ENCODE results near the gene LSM4.
A peak's percentile ranks its signal among the peaks of the same experiment; 100 is the strongest.
"Not testable (repeated sequence)": the region's sequence is repeated elsewhere in the genome, so short reads cannot be mapped to it uniquely, and the experiment has no call there.

LSM4 gene

GRCh38 chr19:18322759-18323460, at the start of gene LSM4:
Gene LSM4 (minus strand): TSS chr19:18323076. CDS start chr19:18323020, 56 bp downstream.
- H3K4me1 Mint-ChIP-seq, result peaks cover 54% of the 10 kb centered on the region
- no peaks in the 10 kb centered on the region for H3K9me3 Mint-ChIP-seq
- CTCF ChIA-PET, result interaction anchor here (0.8 to 11.4 kb wide), 8 partner anchors 16 to 282 kb away, joined by 3 to 236 read pairs (median 4); partner anchors contain the start of genes IQCN and JUND

GRCh38 chr19:18368504-18369222, 45.8 kb upstream of the LSM4 start:
- H3K27ac Mint-ChIP-seq, result no peak overlapping the region
- DNase-seq, result no peak
- peaks cover 2% of the 10 kb centered on the region for H3K9me3 Mint-ChIP-seq
- CTCF ChIA-PET, result no interaction called here
- no peak overlapping the region for H3K4me3 Mint-ChIP-seq
- peaks cover 9% of the 10 kb centered on the region for H3K4me1 Mint-ChIP-seq
- peaks cover 16% of the 10 kb centered on the region for H3K36me3 Mint-ChIP-seq
- peaks cover 4% of the 10 kb centered on the region for H3K27me3 Mint-ChIP-seq

More at GRCh38 chr19:18322759-18323460, at the start of gene LSM4:
- Mint-ChIP-seq H3K27ac (peak within 1 kb of the TSS; percentile 96), H3K36me3 (peaks cover 28% of the 10 kb centered on the region), H3K27me3 (no peaks in the 10 kb centered on the region), H3K4me3 (peak within 1 kb of the TSS; percentile 89)
- DNase-seq, result peak; percentile 100

DNA sequence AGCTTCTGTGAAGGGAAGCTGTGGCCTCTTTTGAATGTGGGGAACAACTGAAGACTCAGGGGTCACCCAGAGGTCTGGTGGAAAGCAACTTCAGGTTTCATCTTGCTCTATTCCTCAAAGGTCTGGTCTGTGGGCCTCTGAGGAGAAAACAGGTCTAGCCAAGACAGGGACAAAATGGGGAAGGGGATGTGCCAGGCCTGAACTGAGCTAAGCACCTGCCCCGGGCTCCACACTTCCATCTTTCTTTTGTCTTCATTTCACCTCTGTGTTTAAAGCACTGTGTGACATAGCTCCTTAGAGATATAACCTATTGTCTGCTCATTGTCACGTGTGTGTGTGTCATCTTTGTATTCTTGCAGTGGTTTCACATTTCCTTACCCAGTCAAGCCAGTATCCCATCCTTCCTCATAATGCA, 43.2 kb upstream of the LSM4 start:
- peaks cover 26% of the 10 kb centered on the region for H3K36me3 Mint-ChIP-seq

DNA sequence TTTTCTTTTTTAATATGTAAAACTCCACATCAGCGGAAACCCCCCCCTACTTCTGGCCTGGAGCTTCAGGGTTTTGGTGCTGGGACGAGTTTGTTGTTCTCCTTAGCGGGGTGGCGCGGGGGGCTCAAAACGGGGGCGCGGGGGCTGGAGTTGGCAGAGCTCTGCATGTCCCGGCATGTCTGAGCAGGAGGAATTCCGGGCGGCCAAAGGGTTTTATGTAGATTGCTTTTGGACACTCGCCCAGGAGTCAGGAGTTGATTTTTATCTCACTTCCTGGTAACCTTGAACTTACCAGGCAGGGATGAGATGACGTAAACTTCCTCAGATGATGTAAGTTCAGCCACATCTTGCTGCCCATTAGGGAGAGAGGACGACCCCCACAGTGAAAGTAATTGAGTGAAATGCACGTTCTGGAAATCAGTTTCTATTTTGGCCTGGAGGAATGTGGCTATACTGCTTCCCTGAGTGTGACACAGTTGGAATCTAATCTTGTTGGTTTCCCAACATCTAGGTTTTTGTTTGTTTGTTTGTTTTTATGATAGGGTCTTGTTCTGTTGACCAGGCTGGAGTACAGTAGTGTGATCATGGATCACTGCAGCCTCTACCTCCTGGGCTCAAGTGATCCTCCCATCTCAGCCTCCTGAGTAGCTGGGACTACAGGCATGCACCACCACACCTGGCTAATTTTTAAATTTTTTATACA, 42.1 kb upstream of the LSM4 start:
- Mint-ChIP-seq H3K27ac (no peak overlapping the region), H3K27me3 (no peaks in the 10 kb centered on the region), H3K4me3 (no peak overlapping the region), H3K36me3 (peaks cover 28% of the 10 kb centered on the region), H3K9me3 (peaks cover 2% of the 10 kb centered on the region), H3K4me1 (peaks cover 6% of the 10 kb centered on the region)
- DNase-seq, result no peak
- CTCF ChIA-PET, result interaction anchor here (0.9 to 1.9 kb wide), 2 partner anchors 24 to 112 kb away, joined by 3 to 6 read pairs; no protein-coding TSS in a partner anchor

More for the DNA sequence above, 43.2 kb upstream of the LSM4 start:
- no peak overlapping the region for H3K27ac Mint-ChIP-seq
- peaks cover 2% of the 10 kb centered on the region for H3K9me3 Mint-ChIP-seq
- no peak overlapping the region for H3K4me3 Mint-ChIP-seq
- CTCF ChIA-PET, result interaction anchor here (1.9 kb wide), 1 partner anchor 23 kb away, joined by 6 read pairs; no protein-coding TSS in a partner anchor
- no peak for DNase-seq
- peaks cover 6% of the 10 kb centered on the region for H3K4me1 Mint-ChIP-seq
- H3K27me3 Mint-ChIP-seq, result no peaks in the 10 kb centered on the region

DNA sequence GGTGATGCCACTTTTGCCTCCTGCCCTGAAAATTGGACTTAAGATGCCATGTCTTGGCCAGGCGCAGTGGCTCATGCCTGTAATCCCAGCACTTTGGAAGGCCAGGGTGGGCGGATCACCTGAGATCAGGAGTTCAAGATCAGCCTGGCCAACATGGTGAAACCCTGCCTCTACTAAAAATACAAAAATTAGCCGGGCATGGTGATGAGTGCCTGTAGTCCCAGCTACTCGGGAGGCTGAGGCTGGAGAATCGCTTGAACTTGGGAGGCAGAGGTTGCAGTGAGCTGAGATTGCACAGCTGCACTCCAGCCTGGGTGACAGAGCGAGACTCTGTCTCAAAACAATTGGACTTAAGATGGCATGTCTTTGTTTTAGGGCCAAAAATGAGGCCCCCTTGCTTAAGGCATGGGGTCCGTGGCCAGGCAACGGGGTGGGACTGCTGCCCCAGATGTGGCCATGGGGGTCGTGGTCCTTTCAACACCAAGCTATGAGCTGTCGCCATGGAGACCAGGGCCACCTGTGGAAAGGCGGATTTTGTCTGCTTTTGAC, 41.5 kb upstream of the LSM4 start:
- peaks cover 34% of the 10 kb centered on the region for H3K36me3 Mint-ChIP-seq
- not testable (repeated sequence) for H3K9me3 Mint-ChIP-seq, DNase-seq, H3K4me1 Mint-ChIP-seq, H3K27me3 Mint-ChIP-seq, H3K4me3 Mint-ChIP-seq, H3K27ac Mint-ChIP-seq
- CTCF ChIA-PET, result interaction anchor here (0.9 to 1.9 kb wide), 2 partner anchors 25 to 111 kb away, joined by 3 to 6 read pairs; no protein-coding TSS in a partner anchor

GRCh38 chr19:18363787-18364186, 40.9 kb upstream of the LSM4 start:
- H3K4me3 Mint-ChIP-seq, result no peak overlapping the region
- no peaks in the 10 kb centered on the region for H3K27me3 Mint-ChIP-seq
- peaks cover 37% of the 10 kb centered on the region for H3K36me3 Mint-ChIP-seq
- no peak overlapping the region for H3K27ac Mint-ChIP-seq
- peaks cover 6% of the 10 kb centered on the region for H3K4me1 Mint-ChIP-seq
- peaks cover 2% of the 10 kb centered on the region for H3K9me3 Mint-ChIP-seq
- CTCF ChIA-PET, result no interaction called here
- DNase-seq, result no peak

DNA sequence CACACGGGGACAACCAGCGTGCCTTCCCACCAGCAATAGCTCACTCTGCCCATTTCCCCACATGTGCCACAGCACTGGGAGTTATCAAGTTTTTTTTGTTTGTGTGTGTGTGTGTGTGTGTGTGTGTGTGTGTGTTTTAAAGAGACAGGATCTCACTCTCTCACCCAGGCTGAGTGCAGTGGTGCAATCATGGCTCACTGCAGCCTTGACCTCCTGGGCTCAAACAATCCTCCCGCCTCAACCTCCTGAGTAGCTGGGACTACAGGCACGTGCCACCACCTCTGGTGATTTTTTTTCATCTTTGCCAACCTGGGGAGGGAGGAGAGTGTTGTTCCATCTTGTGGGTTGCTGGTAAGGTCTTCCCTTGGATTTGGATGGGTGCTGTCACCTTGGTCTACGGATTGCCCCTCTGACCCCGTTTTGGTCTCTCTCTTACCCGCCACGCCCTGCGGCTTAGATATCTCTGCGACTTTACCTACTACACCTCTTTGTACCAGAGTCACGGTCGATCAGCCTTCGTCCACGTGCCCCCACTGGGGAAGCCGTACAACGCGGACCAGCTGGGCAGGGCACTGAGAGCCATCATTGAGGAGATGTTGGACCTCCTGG, 40.2 kb upstream of the LSM4 start:
- H3K27me3 Mint-ChIP-seq, result no peaks in the 10 kb centered on the region
- peaks cover 6% of the 10 kb centered on the region for H3K4me1 Mint-ChIP-seq
- peaks cover 39% of the 10 kb centered on the region for H3K36me3 Mint-ChIP-seq
- peaks cover 2% of the 10 kb centered on the region for H3K9me3 Mint-ChIP-seq
- DNase-seq, result no peak
- no peak overlapping the region for H3K4me3 Mint-ChIP-seq
- CTCF ChIA-PET, result no interaction called here
- H3K27ac Mint-ChIP-seq, result no peak overlapping the region

- no peak overlapping the region for H3K4me3 Mint-ChIP-seq
- CTCF ChIA-PET, result interaction anchor here (0.6 kb wide), 1 partner anchor 22 kb away, joined by 3 read pairs; no protein-coding TSS in a partner anchor
- no peak for DNase-seq
- peaks cover 45% of the 10 kb centered on the region for H3K36me3 Mint-ChIP-seq
- peaks cover 2% of the 10 kb centered on the region for H3K9me3 Mint-ChIP-seq
- H3K27ac Mint-ChIP-seq, result no peak overlapping the region
- no peaks in the 10 kb centered on the region for H3K27me3 Mint-ChIP-seq
- peaks cover 6% of the 10 kb centered on the region for H3K4me1 Mint-ChIP-seq
Observed at GRCh38 chr19:18361646-18362045, 38.8 kb upstream of the LSM4 start.

- CTCF ChIA-PET, result interaction anchor here (1.7 kb wide), 1 partner anchor 31 kb away, joined by 3 read pairs; no protein-coding TSS in a partner anchor
Observed at GRCh38 chr19:18357041-18357440, 34.2 kb upstream of the LSM4 start.

GRCh38 chr19:18354743-18355142, 31.9 kb upstream of the LSM4 start:
- H3K27me3 Mint-ChIP-seq, DNase-seq, H3K27ac Mint-ChIP-seq, H3K9me3 Mint-ChIP-seq, H3K4me3 Mint-ChIP-seq, H3K4me1 Mint-ChIP-seq: not testable (repeated sequence)
- CTCF ChIA-PET, result interaction anchor here (0.9 to 1.4 kb wide), 2 partner anchors 26 to 57 kb away, joined by 3 read pairs; no protein-coding TSS in a partner anchor
- H3K36me3 Mint-ChIP-seq, result peaks cover 24% of the 10 kb centered on the region

More at GRCh38 chr19:18357041-18357440, 34.2 kb upstream of the LSM4 start:
- Mint-ChIP-seq H3K36me3 (peaks cover 27% of the 10 kb centered on the region), H3K27me3 (no peaks in the 10 kb centered on the region), H3K4me1 (no peaks in the 10 kb centered on the region), H3K9me3 (no peaks in the 10 kb centered on the region), H3K27ac (no peak overlapping the region), H3K4me3 (no peak overlapping the region)
- DNase-seq, result no peak

GRCh38 chr19:18353378-18354005, 30.6 kb upstream of the LSM4 start:
- DNase-seq, result no peak
- Mint-ChIP-seq H3K27ac (no peak overlapping the region), H3K4me3 (no peak overlapping the region), H3K27me3 (no peaks in the 10 kb centered on the region), H3K36me3 (peaks cover 14% of the 10 kb centered on the region), H3K9me3 (no peaks in the 10 kb centered on the region), H3K4me1 (peaks cover 2% of the 10 kb centered on the region)
- CTCF ChIA-PET, result no interaction called here

DNA sequence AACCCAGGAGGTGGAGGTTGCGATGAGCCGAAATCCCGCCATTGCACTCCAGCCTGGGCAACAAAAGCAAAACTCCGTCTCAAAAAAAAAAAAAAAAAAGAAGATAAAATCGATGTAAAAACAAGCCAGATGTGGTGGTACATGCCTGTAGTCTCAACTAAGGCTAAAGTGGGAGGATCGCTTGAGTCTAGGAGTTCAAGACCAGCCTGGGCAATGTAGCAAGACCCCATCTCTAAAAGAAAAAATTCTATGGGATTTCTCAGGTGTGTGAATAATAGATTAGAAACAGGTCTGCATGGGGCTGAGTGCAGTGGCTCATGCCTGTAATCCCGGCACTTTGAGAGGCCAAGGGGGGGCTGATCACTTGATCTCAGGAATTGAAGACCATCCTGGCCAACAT, 28.7 kb upstream of the LSM4 start:
- Mint-ChIP-seq H3K27ac (no peak overlapping the region), H3K36me3 (peaks cover 17% of the 10 kb centered on the region)
- CTCF ChIA-PET, result no interaction called here

DNA sequence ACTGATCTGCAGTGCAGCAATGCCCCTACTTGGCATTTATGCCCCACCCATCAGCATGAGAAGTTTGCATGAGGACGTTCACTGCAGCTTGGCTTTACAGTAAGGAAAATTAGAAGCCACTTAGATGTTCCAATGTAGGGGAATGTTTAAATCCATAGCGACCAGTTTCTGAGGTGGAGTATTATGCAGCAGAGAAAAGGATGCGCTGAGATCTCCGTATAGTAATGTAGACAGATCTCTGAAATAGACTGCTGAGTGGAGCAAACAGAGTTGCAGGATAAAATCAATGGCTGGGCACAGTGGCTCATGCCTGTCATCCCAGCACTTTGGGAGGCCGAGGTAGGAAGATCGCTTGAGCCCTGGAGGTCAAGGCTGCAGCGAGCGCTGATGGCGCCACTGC, 27.6 kb upstream of the LSM4 start:
- DNase-seq, result no peak
- Mint-ChIP-seq H3K4me3 (no peak overlapping the region), H3K4me1 (peaks cover 9% of the 10 kb centered on the region), H3K9me3 (no peaks in the 10 kb centered on the region), H3K27ac (no peak overlapping the region), H3K27me3 (no peaks in the 10 kb centered on the region), H3K36me3 (peaks cover 18% of the 10 kb centered on the region)
- CTCF ChIA-PET, result interaction anchor here (0.8 to 1.4 kb wide), 4 partner anchors 9 to 72 kb away, joined by 3 to 4 read pairs (median 4); no protein-coding TSS in a partner anchor

More for the DNA sequence above, 28.7 kb upstream of the LSM4 start:
- no peaks in the 10 kb centered on the region for H3K27me3 Mint-ChIP-seq
- no peaks in the 10 kb centered on the region for H3K9me3 Mint-ChIP-seq
- H3K4me1 Mint-ChIP-seq, result peaks cover 2% of the 10 kb centered on the region
- H3K4me3 Mint-ChIP-seq, result no peak overlapping the region
- DNase-seq, result no peak
